HG03095 (cell line): Measurements from ENCODE around the gene RFC2.

Experiments
- ATAC-seq: cut with Tn5 transposase; IDR thresholded peaks from one replicate; pipeline ENCODE4 v1.9.1; 2021; ENCODE audit warnings: moderate library complexity; ENCODE audit not compliant: unreplicated experiment

Gene RFC2

GRCh38 chr7:74194686-74195085, 59.5 kb downstream of the RFC2 start:
- no peak for ATAC-seq

- ATAC-seq = no peak
Measured at GRCh38 chr7:74193913-74194312, 60.3 kb downstream of the RFC2 start.

GRCh38 chr7:74193054-74193453, 61.1 kb downstream of the RFC2 start:
- no peak for ATAC-seq

- no peak for ATAC-seq
Measured at GRCh38 chr7:74191231-74191630, 63.0 kb downstream of the RFC2 start.

- ATAC-seq = no peak
Measured at GRCh38 chr7:74190259-74190658, 63.9 kb downstream of the RFC2 start.

GRCh38 chr7:74187915-74188675, 66.1 kb downstream of the RFC2 start:
- no peak for ATAC-seq

GRCh38 chr7:74185636-74186035, 68.6 kb downstream of the RFC2 start:
- no peak for ATAC-seq

- no peak for ATAC-seq
Measured at GRCh38 chr7:74185016-74185415, 69.2 kb downstream of the RFC2 start.

GRCh38 chr7:74183653-74184450, 70.3 kb downstream of the RFC2 start:
- ATAC-seq = no peak

GRCh38 chr7:74183142-74183541, 71.1 kb downstream of the RFC2 start:
- ATAC-seq = no peak

- no peak for ATAC-seq
Measured at GRCh38 chr7:74182453-74183090, 71.6 kb downstream of the RFC2 start.

GRCh38 chr7:74181821-74182220, 72.4 kb downstream of the RFC2 start:
- no peak for ATAC-seq
